Raji (cell line): ENCODE measurements around the gene BPIFB4.

Experiments used
- POLR2A ChIP-seq: IDR thresholded peaks from 2 replicates; pipeline ENCODE4 v1.6.1; 2011; ENCODE audit warnings: low read depth, low read length, control low read depth; ENCODE audit not compliant: insufficient read depth

The BPIFB4 gene

DNA sequence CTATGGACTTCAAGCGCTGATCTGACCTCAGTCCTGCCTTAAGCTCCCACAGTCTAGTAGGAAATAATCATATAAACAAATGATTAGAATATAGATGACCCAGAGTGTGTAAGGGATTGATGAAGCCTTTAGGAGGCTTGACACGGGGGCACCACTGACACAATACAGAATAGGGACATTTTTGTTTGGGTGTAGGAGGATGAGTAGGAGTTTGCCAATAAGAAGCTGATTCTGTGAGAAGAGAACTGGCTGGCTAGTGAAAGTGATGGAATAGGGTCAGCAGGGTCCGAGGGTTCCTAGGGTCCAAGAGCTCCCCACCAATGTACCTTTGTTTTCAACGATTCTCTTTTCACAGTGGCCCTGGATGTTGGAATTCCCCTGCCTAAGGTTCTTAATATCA lies 7.1 kb upstream of the BPIFB4 start:
- no peak for TF ChIP-seq POLR2A

DNA sequence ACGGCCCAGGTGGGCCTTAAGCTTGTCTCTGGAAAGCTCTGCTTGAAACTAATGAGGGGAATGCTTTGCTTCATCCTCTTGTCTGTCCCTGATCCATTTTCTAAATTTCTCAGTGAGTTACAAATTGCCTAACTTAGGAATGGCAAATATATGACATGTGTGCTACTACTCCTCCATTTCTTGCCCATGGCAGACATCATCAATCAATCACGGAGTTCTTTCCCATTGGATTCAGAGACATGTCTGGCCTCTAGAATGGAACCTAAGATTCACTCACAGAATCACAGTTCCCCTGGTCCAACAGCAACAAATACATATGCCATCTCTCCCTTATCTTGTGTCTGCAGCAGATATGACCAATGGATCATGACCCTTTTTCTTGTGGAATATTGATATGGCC lies 6.6 kb upstream of the BPIFB4 start:
- no peak for TF ChIP-seq POLR2A

DNA sequence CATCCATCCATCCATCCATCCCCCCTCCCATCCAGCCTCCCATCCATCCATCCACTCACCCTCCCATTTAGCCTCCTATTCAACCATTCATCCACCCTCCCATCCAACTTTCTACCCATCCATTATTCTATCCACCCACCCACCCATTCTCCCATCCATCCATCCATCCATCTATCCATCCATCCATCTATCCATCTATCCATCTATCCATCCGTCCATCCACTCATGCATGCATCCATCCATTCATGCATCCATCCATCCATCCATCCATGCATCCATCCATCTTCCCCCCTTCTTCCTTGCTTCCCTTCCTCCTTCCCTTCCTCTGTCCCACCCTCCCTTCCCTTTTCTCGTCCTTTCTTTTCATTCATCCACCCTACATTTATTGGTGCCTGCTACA lies 4.8 kb upstream of the BPIFB4 start:
- TF ChIP-seq POLR2A: no peak

DNA sequence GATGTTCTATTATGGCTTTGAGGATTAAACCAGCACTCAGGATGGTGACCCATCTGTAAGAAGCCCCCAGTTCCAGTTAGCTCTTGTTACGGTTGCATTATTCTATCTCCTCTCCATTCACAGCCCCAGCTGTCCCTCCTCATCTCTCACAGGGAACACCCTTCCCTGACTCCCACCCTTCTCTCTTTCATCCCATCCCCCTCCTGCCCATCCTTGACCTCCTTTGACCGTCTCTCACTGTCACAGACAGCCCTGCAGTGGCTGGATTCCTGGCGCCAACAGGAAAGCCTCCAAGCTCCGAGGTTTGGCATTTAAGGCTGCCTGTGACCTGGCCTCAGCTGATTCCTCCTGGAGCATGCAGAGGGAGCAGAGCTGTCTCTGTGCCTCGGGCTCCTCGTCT lies 4.2 kb upstream of the BPIFB4 start:
- TF ChIP-seq POLR2A: no peak

DNA sequence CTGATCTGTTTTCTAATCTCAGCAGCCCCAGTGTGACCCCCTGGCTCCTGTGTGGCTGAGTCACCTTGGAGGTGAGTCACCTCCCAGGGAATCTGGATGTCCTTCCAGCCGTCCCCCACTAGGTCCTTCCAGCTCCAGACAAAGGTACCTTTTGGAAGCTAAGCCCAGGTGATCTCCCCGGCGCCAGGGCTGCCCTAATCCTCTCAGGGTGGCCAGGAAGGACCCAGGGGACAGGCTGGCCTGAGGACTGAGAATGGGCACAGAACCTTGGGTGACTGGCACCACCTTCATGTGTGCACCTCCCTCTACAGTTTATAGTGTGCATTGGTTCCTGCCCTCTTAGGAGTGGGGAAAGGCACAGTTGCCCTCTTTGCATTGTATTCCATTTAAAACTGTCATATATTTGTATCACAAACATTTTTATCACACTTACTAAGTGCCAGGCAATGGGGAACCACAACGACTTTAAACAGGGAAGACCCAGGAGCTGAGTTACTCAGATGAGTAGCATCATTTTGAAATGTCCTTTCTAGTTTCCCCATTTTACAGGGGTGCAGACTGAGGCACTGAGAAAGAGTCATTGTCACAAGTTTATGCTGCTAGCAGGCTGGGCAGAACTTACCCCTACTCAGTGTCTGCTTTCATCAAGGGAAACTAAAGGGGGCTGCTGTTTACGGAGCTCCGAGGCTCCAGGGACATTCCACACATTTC lies 2.6 kb upstream of the BPIFB4 start:
- TF ChIP-seq POLR2A: no peak

DNA sequence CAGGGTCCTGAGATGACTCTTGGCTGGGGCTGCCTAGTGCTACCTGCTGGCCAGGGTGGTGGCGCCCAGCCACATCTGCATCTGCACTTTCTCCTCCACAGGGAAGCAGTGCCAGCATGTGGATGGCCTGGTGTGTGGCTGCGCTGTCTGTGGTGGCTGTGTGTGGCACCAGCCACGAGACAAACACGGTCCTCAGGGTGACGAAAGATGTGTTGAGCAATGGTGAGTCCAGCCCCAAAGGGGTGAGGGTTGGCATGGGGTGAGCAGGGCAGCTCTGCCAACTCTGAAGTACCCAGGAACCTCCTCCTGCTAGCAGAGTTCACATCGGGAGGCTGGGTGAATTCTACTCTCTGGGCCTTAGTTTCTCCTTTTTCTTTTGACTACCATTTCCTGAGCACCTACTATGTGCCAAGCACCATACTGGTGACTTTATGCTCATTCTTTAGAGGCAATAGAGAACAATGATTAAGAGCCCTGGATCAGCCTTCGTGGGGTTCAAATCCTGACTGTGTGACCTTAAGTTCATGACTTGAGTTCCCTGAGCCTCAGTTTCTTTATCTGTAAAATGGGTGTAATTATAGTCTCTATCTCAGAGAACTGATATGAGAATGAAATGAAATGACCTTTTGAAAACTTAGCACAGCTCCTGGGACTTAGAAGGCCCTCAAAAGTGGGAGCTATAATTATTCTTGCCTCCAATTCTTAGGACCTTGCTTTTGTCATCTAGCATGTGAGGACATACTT lies 2.1 kb downstream of the BPIFB4 start:
- TF ChIP-seq POLR2A: no peak

DNA sequence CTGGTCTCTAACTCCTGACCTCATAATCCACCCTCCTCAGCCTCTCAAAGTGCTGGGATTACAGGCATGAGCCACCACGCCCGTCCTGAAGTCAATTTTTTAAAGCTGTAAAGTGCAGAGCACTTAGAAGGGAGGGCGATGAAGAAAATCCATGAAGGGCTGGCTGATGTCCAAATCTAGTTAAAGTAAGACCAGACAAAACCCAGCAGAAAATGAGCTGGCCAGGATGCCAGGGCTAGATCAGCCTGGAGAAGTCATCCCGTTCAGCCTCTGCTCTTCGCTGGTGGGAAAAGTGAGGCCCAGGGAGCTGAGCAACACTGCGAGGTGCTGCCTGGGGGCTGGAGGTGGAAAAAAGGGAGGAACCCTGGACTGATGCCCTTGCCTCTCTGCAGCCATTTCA lies 3.1 kb downstream of the BPIFB4 start:
- no peak for TF ChIP-seq POLR2A

DNA sequence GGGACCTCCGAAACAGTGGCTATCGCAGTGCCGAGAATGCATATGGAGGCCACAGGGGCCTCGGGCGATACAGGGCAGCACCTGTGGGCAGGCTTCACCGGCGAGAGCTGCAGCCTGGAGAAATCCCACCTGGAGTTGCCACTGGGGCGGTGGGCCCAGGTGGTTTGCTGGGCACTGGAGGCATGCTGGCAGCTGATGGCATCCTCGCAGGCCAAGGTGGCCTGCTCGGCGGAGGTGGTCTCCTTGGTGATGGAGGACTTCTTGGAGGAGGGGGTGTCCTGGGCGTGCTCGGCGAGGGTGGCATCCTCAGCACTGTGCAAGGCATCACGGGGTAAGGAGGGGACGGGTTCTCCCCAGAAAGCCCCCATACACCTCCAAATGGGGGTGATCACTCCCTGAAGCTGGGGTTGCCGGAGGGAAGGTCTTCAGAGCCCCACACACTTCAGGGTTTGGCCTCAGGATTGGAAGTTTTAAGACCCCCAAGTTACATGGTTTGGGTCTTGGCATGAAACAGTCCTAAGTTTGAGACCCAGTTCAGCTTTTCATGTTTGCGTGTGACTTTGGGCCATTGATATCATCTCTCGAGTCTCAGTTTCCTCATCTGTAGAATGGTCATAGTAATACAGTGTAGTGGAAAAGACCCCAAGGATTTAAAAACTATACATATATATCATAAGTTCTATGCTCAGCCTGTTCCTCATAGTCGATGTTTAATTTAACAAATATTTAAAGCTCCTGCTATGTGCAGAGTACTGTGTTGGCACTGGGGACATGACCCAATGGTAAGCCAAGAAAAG lies 4.3 kb downstream of the BPIFB4 start:
- no peak for TF ChIP-seq POLR2A

DNA sequence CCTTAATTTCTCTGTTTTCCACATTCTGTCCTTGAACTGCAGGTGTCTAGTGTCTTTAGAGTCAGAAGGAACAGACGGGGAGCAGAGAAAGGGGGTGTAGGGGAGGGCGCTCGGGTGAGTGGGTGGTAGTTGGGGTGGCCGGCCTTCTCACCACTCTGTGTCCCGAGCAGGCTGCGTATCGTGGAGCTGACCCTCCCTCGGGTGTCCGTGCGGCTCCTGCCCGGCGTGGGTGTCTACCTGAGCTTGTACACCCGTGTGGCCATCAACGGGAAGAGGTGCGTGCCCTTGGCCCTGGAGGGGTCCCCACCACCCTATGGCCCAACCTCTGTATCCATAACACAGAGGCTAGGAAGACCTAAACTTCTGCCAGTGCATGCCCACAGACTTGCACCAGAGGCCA lies 5.3 kb downstream of the BPIFB4 start:
- no peak for TF ChIP-seq POLR2A

DNA sequence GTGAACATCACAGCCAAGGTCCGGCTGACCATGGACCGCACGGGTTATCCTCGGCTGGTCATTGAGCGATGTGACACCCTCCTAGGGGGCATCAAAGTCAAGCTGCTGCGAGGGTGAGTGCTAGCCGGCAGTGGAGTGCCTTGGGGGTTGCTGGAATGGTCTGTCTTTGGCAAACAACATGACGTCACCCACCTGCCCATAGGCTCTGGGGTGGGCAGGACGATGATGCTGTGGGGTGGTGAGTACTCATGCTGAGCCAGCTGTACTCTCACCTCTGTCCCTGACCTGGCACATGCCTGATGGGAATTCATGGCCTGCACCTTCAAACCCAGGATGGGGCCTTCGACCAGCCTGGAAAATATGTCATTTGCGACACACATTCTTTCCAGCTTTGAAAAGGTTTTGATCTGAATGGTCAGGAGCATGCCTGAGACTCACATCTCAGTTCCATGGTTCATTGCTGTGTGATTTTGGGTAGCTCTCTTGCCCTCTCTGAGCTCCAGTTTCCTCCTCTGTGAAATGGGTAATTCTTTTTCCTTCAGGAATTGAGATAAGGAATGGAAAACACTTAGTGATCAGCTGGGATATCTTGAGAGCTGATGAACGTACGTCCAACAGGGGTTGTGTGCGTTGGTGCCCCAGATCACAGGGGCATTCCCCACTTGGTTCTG lies 6.7 kb downstream of the BPIFB4 start:
- TF ChIP-seq POLR2A: no peak

DNA sequence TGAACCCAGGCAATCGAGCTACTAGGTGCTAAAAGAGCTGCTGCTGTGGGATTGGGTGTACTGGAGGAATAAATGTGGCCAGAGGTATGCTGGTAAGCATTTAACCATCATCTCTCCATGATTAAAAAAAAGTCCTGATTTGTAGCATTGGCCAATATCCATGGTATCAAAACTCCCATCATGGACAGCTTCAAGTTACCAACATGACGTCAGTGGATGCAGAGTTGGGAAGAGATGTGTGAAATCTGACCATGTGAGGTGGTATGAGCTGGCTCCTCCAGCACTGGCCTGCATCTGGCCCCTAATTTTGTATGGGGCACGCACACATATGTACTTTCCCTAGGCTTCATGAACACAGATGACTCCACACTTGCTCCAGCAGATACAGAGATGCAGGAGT lies 11.7 kb downstream of the BPIFB4 start:
- no peak for TF ChIP-seq POLR2A

DNA sequence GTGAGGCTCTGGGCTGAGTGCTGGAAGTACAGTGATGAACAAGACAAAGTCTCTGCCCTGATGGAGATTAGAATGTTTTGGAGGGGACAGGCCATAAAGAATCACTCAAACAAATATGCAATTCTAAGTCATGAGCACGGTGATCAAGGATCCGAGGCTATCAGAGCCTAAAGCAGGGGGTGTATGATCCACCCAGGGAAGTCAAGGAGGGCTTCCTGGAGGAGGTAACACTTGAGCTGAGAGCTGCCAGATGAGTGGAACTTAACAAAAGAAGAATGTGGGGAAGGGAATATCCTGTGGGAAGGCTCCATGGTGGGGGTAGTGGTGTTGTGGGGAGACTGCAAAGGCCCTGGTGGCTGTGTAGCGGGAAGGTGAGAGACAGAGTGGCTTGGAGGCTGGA lies 12.2 kb downstream of the BPIFB4 start:
- no peak for TF ChIP-seq POLR2A

DNA sequence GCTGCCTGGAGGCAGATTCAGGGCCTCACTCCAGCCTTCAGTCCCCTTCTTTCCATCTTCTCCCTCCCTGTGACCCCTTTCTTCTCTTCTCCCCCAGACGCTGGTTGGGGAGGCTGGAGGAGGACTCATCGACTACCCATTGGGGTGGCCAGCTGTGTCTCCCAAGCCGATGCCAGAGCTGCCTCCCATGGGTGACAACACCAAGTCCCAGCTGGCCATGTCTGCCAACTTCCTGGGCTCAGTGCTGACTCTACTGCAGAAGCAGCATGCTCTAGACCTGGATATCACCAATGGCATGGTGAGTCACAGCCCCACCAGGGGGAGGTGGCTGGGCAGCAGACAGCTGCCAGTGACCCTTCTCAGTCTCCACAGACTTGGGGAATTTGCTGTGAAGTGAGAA lies 12.9 kb downstream of the BPIFB4 start:
- TF ChIP-seq POLR2A: no peak

DNA sequence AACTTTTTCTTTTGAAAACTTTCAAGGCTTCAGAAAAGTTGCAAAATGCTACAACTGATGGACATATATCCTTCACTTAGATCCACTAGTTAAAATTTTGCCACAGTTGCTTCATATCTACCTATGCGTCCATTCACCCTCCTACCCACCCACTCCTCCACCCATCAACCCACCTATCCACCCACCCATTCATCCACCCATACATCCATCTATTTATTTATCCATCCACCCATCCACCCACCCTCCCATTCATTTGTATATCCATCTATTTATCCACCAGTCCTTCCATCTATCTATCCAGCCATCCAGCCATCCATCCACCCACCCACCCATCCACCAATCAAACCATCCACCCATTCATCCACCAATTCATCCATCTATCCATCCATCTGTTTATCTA lies 13.6 kb downstream of the BPIFB4 start:
- no peak for TF ChIP-seq POLR2A

DNA sequence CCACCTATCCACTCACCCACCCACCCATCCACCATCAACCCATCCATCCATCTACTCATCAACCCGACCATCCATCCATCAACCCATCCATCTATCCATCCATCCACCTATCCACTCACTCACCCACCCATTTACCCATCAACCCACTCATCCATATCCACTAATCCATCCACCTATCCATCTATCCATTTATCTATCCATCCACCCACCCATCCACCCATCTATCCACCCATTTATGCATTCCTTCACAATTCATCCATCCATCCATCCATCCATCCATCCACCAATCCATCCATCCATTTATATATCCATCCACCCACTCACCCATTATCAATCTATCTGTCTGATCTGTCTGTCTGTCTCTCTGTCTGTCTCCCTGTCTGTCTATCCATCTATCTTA lies 14.1 kb downstream of the BPIFB4 start:
- no peak for TF ChIP-seq POLR2A

DNA sequence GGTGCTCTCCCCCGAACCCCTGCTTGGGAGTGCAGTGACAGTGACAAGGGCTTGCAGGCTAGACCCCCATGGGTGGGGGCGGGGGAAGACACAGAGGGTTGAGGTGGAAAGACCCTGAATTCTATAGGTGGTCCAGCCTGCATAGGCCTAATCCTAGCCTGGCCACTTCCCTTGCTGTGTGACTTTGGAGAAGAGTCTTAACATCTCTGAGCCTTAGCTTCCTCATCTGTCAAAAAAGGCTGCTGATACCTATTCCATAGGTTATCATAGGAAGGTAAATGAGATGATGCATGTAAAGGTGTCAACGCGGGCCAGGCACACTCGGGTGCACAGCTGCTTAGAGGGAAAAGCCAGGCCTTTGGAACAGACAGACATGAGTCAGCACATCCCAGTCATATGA lies 15.8 kb downstream of the BPIFB4 start:
- no peak for TF ChIP-seq POLR2A

DNA sequence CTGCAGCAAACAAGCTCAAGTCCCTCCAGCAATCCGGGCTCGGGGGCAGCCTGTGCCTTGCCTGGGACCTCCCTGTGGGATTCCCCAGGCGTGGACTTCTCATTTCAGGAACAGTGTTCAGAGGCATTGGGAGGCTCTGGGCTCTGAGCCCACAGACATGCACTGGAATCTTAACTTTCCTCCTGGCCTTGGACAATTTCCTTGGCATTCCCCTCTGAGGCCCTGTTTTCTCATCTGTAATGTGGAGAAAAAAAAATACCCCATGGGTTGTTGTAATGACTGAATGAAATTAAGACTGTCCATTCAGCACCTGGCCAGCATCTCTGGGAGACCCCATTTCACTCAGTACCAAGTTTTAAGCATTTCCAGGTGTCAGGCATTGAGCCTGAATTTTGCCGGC lies 17.6 kb downstream of the BPIFB4 start:
- TF ChIP-seq POLR2A: no peak
